ENCODE results near the gene PTPRQ.

DNA sequence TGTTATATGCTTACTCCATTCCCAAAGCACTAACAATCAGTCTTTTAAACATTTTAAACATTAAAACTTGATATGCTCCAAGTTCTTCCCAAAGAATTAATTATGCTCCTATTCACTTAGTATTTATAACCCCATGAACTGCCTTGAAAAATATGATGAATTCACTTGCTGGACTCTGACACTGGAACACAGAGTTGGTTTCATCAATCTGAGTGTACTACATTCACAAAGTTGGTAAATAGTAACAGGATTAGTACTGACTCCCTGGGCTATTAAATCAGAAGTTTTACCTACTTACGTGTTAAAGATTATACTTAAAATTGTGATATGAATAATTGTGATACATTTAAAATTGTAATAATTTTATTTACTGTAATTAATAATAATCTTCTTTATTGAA lies 246.1 kb downstream of the PTPRQ start:
- no peak for TF ChIP-seq POLR2A (IDR thresholded peaks at IDR 0.05)
- TF ChIP-seq, protein P1, sequence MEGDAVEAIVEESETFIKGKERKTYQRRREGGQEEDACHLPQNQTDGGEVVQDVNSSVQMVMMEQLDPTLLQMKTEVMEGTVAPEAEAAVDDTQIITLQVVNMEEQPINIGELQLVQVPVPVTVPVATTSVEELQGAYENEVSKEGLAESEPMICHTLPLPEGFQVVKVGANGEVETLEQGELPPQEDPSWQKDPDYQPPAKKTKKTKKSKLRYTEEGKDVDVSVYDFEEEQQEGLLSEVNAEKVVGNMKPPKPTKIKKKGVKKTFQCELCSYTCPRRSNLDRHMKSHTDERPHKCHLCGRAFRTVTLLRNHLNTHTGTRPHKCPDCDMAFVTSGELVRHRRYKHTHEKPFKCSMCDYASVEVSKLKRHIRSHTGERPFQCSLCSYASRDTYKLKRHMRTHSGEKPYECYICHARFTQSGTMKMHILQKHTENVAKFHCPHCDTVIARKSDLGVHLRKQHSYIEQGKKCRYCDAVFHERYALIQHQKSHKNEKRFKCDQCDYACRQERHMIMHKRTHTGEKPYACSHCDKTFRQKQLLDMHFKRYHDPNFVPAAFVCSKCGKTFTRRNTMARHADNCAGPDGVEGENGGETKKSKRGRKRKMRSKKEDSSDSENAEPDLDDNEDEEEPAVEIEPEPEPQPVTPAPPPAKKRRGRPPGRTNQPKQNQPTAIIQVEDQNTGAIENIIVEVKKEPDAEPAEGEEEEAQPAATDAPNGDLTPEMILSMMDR (IDR thresholded peaks at IDR 0.05) = no peak
- no peak for TF ChIP-seq POLR2AphosphoS5 (IDR thresholded peaks at IDR 0.05)

Data from prostate gland (tissue), 2 donors.